GM19043 (cell line): ENCODE data around the gene LONRF3.
"Not testable (repeated sequence)": the region's sequence is repeated elsewhere in the genome, so short reads cannot be mapped to it uniquely, and the experiment has no call there.

Experiments
- ATAC-seq: cut with Tn5 transposase; IDR thresholded peaks from one replicate; pipeline ENCODE4 v1.9.1; 2021; ENCODE audit warnings: low read depth; ENCODE audit not compliant: unreplicated experiment

LONRF3 gene

GRCh38 chrX:119029656-119030055 is 55.2 kb downstream of the LONRF3 start:
- not testable (repeated sequence) for ATAC-seq

- no peak for ATAC-seq
These were observed 56.6 kb downstream of the LONRF3 start for GRCh38 chrX:119030990-119031389.

- ATAC-seq: no peak
These were observed 62.0 kb downstream of the LONRF3 start for GRCh38 chrX:119036107-119037029.

- ATAC-seq: no peak
These were observed 66.0 kb downstream of the LONRF3 start for GRCh38 chrX:119040432-119040831.

- ATAC-seq: no peak
These were observed 66.8 kb downstream of the LONRF3 start for GRCh38 chrX:119041175-119041574.

- no peak for ATAC-seq
These were observed 67.6 kb downstream of the LONRF3 start for GRCh38 chrX:119042040-119042439.

- no peak for ATAC-seq
These were observed 68.6 kb downstream of the LONRF3 start for GRCh38 chrX:119042996-119043395.

GRCh38 chrX:119045884-119046283 is 71.5 kb downstream of the LONRF3 start:
- ATAC-seq: no peak

- no peak for ATAC-seq
These were observed 81.3 kb downstream of the LONRF3 start for GRCh38 chrX:119055687-119056086.

GRCh38 chrX:119062750-119063374 is 88.4 kb downstream of the LONRF3 start:
- no peak for ATAC-seq

- no peak for ATAC-seq
These were observed 89.0 kb downstream of the LONRF3 start for GRCh38 chrX:119063428-119063827.

- no peak for ATAC-seq
These were observed 92.8 kb downstream of the LONRF3 start for GRCh38 chrX:119067023-119067739.
